22Rv1 (cell line): ENCODE data around the gene PARVB.

Experiments used
- ZFX ChIP-seq: fragments of 450-650 bp; IDR thresholded peaks from 2 replicates; pipeline ENCODE4 v1.6.1; 2017; ENCODE audit warnings: antibody characterized with exemption, borderline replicate concordance
- TF ChIP-seq, protein P1 (sequence below): fragments of 450-650 bp; IDR thresholded peaks from 2 replicates; pipeline ENCODE4 v1.5.1; 2017; ENCODE audit warnings: mild to moderate bottlenecking

DNA sequence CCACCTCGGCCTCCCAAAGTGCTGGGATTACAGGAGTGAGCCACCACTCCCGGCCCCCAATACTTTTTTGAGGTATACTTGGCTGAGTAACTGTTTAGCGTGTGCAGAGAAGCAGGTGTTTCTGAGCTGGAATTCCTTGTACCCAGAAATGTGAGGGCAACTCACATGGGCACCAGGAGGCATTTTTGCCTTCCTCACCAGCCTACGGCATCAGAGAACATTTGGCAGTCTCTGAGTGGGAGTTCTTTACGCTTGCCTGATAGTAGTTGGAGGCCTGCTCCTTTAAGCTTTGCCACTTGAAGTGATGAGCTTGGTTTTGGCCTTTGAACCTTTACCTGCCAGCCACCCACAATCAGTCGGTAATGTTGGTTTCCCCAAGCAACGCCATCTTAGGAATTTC is 9.2 kb downstream of the PARVB start:
- TF ChIP-seq, protein P1, sequence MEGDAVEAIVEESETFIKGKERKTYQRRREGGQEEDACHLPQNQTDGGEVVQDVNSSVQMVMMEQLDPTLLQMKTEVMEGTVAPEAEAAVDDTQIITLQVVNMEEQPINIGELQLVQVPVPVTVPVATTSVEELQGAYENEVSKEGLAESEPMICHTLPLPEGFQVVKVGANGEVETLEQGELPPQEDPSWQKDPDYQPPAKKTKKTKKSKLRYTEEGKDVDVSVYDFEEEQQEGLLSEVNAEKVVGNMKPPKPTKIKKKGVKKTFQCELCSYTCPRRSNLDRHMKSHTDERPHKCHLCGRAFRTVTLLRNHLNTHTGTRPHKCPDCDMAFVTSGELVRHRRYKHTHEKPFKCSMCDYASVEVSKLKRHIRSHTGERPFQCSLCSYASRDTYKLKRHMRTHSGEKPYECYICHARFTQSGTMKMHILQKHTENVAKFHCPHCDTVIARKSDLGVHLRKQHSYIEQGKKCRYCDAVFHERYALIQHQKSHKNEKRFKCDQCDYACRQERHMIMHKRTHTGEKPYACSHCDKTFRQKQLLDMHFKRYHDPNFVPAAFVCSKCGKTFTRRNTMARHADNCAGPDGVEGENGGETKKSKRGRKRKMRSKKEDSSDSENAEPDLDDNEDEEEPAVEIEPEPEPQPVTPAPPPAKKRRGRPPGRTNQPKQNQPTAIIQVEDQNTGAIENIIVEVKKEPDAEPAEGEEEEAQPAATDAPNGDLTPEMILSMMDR, result no peak
- no peak for TF ChIP-seq ZFX
